Measurements from ENCODE around the gene PSTK. TPM values are rescaled to one million over a fixed set of nuclear protein-coding genes. Genes with fewer than 3 reads are reported as not detected.
A peak's percentile ranks its signal among the peaks of the same experiment; 100 is the strongest.

The PSTK gene
- total RNA-seq, 2 donors from 2014 or later, result 6.5 to 7.1 TPM

GRCh38 chr10:122968698-122969097, 11.5 kb upstream of the PSTK start:
- H3K4me3 Mint-ChIP-seq, result no peak overlapping the region
- no peak for DNase-seq
- no peak overlapping the region for H3K27ac Mint-ChIP-seq
- no peak for ATAC-seq (replicated peaks in 1 of 2)
- peaks cover 15% of the 10 kb centered on the region for H3K27me3 Mint-ChIP-seq (ENCODE audit: low read depth)
- peaks cover 9 to 17% of the 10 kb centered on the region in 2 donors for H3K9me3 Mint-ChIP-seq
- H3K36me3 Mint-ChIP-seq (ENCODE audit: insufficient read depth in 2 of 2), result peaks cover 9 to 11% of the 10 kb centered on the region in 2 donors
- H3K4me1 Mint-ChIP-seq (ENCODE audit: low read depth), result no peaks in the 10 kb centered on the region

DNA sequence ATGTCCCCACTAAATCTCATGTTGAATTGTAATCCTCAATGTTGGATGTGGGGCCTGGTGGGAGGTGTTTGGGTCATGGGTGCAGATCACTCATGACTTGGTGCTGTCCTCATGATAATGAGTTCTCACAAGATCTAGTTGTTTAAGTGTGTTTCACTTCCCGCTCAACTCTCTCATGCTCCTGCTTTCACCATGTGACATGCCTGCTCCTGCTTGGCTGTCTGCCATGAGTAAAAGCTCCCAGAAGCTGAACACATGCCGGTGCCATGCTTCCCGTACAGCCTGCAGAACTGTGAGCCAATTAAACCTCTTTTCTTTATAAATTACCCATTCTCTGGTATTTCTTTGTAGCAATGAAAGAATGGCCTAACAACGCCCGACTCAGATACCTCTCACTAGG, 6.2 kb upstream of the PSTK start:
- no peaks in the 10 kb centered on the region for H3K4me1 Mint-ChIP-seq (ENCODE audit: low read depth)
- H3K27me3 Mint-ChIP-seq (ENCODE audit: low read depth), result no peaks in the 10 kb centered on the region
- H3K9me3 Mint-ChIP-seq, result no peaks in the 10 kb centered on the region
- no peaks in the 10 kb centered on the region for H3K36me3 Mint-ChIP-seq (ENCODE audit: insufficient read depth in 2 of 2)
- DNase-seq, result no peak
- no peak overlapping the region for H3K27ac Mint-ChIP-seq
- no peak for ATAC-seq (replicated peaks in 1 of 2)
- no peak overlapping the region for H3K4me3 Mint-ChIP-seq

GRCh38 chr10:122974543-122975064, 5.6 kb upstream of the PSTK start:
- no peak for DNase-seq
- Mint-ChIP-seq H3K4me1 (ENCODE audit: low read depth) (peaks cover under 1% of the 10 kb centered on the region), H3K27ac (no peak overlapping the region), H3K9me3 (no peaks in the 10 kb centered on the region), H3K4me3 (no peak overlapping the region), H3K36me3 (ENCODE audit: insufficient read depth in 2 of 2) (no peaks in the 10 kb centered on the region), H3K27me3 (ENCODE audit: low read depth) (no peaks in the 10 kb centered on the region)
- ATAC-seq (replicated peaks in 1 of 2), result no peak

- H3K36me3 Mint-ChIP-seq (ENCODE audit: insufficient read depth in 2 of 2), result peaks cover 0 to 2% of the 10 kb centered on the region in 2 donors
- peak in 1 of 2 donors; percentile 3 for DNase-seq
- H3K4me1 Mint-ChIP-seq (ENCODE audit: low read depth), result peaks cover 24% of the 10 kb centered on the region
- peak overlapping the region; percentile 92 to 94 for H3K4me3 Mint-ChIP-seq
- no peaks in the 10 kb centered on the region for H3K27me3 Mint-ChIP-seq (ENCODE audit: low read depth)
- peak overlapping the region; percentile 31 for H3K27ac Mint-ChIP-seq
- no peak for ATAC-seq (replicated peaks in 1 of 2)
- no peaks in the 10 kb centered on the region for H3K9me3 Mint-ChIP-seq
Observed at GRCh38 chr10:122981066-122981464, 864 bp downstream of the PSTK start.

GRCh38 chr10:122983898-122984297, 3.7 kb downstream of the PSTK start:
- Mint-ChIP-seq H3K36me3 (ENCODE audit: insufficient read depth in 2 of 2) (peaks cover 0 to 2% of the 10 kb centered on the region in 2 donors), H3K4me1 (ENCODE audit: low read depth) (peaks cover 24% of the 10 kb centered on the region), H3K27me3 (ENCODE audit: low read depth) (no peaks in the 10 kb centered on the region), H3K27ac (no peak overlapping the region), H3K4me3 (no peak overlapping the region), H3K9me3 (no peaks in the 10 kb centered on the region)
- no peak for ATAC-seq (replicated peaks in 1 of 2)
- DNase-seq, result no peak

DNA sequence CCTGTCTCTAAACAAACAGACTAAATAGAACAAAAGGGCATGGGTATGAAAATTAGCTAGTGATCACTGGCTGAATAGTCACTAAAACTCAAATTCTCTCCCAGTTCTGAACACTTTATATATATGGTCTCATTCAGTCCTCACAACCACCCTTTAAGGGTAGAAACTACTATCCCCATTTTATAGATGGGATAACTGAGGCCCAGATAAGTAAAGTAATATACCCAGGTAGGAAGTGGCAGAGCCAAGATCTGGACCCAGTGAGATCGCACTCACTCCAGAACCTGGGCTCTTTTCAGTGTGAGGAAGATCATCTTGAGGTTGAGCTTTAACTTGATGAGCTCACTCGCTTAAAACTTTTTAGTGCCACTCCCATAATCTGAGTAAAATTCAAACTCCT, 4.5 kb downstream of the PSTK start:
- no peaks in the 10 kb centered on the region for H3K27me3 Mint-ChIP-seq (ENCODE audit: low read depth)
- H3K4me1 Mint-ChIP-seq (ENCODE audit: low read depth), result peaks cover 23% of the 10 kb centered on the region
- H3K36me3 Mint-ChIP-seq (ENCODE audit: insufficient read depth in 2 of 2), result peaks cover 0 to 2% of the 10 kb centered on the region in 2 donors
- no peak overlapping the region for H3K4me3 Mint-ChIP-seq
- H3K27ac Mint-ChIP-seq, result no peak overlapping the region
- no peak for ATAC-seq (replicated peaks in 1 of 2)
- no peak for DNase-seq
- no peaks in the 10 kb centered on the region for H3K9me3 Mint-ChIP-seq

GRCh38 chr10:122986335-122986734, 6.1 kb downstream of the PSTK start:
- no peaks in the 10 kb centered on the region for H3K9me3 Mint-ChIP-seq
- no peak overlapping the region for H3K27ac Mint-ChIP-seq
- ATAC-seq (replicated peaks in 1 of 2) (no peak), DNase-seq (no peak)
- H3K36me3 Mint-ChIP-seq (ENCODE audit: insufficient read depth in 2 of 2), result peaks cover 2 to 3% of the 10 kb centered on the region in 2 donors
- no peaks in the 10 kb centered on the region for H3K27me3 Mint-ChIP-seq (ENCODE audit: low read depth)
- H3K4me1 Mint-ChIP-seq (ENCODE audit: low read depth), result peaks cover 9% of the 10 kb centered on the region
- no peak overlapping the region for H3K4me3 Mint-ChIP-seq

GRCh38 chr10:122988501-122988900, 8.3 kb downstream of the PSTK start:
- Mint-ChIP-seq H3K27me3 (ENCODE audit: low read depth) (no peaks in the 10 kb centered on the region), H3K4me3 (no peak overlapping the region), H3K4me1 (ENCODE audit: low read depth) (no peaks in the 10 kb centered on the region), H3K36me3 (ENCODE audit: insufficient read depth in 2 of 2) (peaks cover 0 to 6% of the 10 kb centered on the region in 2 donors), H3K9me3 (no peaks in the 10 kb centered on the region), H3K27ac (no peak overlapping the region)
- no peak for ATAC-seq (replicated peaks in 1 of 2)
- no peak for DNase-seq

GRCh38 chr10:122990278-122990677, 10.1 kb downstream of the PSTK start:
- no peak for DNase-seq
- peaks cover 0 to 13% of the 10 kb centered on the region in 2 donors for H3K36me3 Mint-ChIP-seq (ENCODE audit: insufficient read depth in 2 of 2)
- no peak overlapping the region for H3K4me3 Mint-ChIP-seq
- no peaks in the 10 kb centered on the region for H3K27me3 Mint-ChIP-seq (ENCODE audit: low read depth)
- H3K27ac Mint-ChIP-seq, result no peak overlapping the region
- ATAC-seq (replicated peaks in 1 of 2), result no peak
- no peaks in the 10 kb centered on the region for H3K4me1 Mint-ChIP-seq (ENCODE audit: low read depth)
- no peaks in the 10 kb centered on the region for H3K9me3 Mint-ChIP-seq

GRCh38 chr10:122992031-122992585, 11.9 kb downstream of the PSTK start:
- ATAC-seq (replicated peaks in 1 of 2), result no peak
- DNase-seq, result no peak
- H3K9me3 Mint-ChIP-seq, result no peaks in the 10 kb centered on the region
- no peaks in the 10 kb centered on the region for H3K4me1 Mint-ChIP-seq (ENCODE audit: low read depth)
- H3K27me3 Mint-ChIP-seq (ENCODE audit: low read depth), result no peaks in the 10 kb centered on the region
- H3K4me3 Mint-ChIP-seq, result no peak overlapping the region
- H3K36me3 Mint-ChIP-seq (ENCODE audit: insufficient read depth in 2 of 2), result peaks cover 0 to 18% of the 10 kb centered on the region in 2 donors
- peak overlapping the region; percentile 33 for H3K27ac Mint-ChIP-seq

DNA sequence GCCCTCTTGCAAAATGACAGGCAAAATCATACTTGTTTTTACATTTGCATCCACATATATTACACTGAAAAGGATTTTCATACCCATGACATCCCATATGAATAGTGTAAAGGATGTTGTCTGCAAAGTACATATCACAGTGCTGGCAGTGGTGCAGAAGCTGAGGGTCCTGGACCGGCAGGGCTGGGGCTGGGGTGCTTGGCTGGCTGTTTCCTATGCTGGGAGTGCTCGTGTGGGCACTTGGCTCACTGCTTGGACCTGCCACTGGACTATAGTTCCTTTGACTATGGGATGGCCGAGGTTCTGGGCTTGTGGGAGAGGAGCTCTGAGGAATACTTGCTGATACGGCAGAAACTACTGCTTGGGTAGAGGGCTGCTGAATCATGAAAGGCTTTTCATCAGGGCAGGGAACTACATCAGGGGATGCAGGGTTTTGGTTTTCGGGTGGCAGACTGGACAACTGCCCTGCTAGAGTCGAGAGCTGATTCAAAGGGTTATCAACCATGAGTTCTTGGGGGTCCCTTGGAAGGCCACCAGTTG, 13.7 kb downstream of the PSTK start:
- H3K27ac Mint-ChIP-seq, result peak overlapping the region; percentile 27
- DNase-seq, result no peak
- peaks cover 0 to 19% of the 10 kb centered on the region in 2 donors for H3K36me3 Mint-ChIP-seq (ENCODE audit: insufficient read depth in 2 of 2)
- H3K4me1 Mint-ChIP-seq (ENCODE audit: low read depth), result no peaks in the 10 kb centered on the region
- H3K4me3 Mint-ChIP-seq, result no peak overlapping the region
- no peaks in the 10 kb centered on the region for H3K9me3 Mint-ChIP-seq
- ATAC-seq (replicated peaks in 1 of 2), result no peak
- H3K27me3 Mint-ChIP-seq (ENCODE audit: low read depth), result no peaks in the 10 kb centered on the region

- no peak overlapping the region for H3K4me3 Mint-ChIP-seq
- H3K27ac Mint-ChIP-seq, result no peak overlapping the region
- H3K4me1 Mint-ChIP-seq (ENCODE audit: low read depth), result peaks cover 8% of the 10 kb centered on the region
- no peaks in the 10 kb centered on the region for H3K9me3 Mint-ChIP-seq
- no peak for ATAC-seq (replicated peaks in 1 of 2)
- peaks cover 0 to 18% of the 10 kb centered on the region in 2 donors for H3K36me3 Mint-ChIP-seq (ENCODE audit: insufficient read depth in 2 of 2)
- H3K27me3 Mint-ChIP-seq (ENCODE audit: low read depth), result no peaks in the 10 kb centered on the region
- DNase-seq, result no peak
Observed at GRCh38 chr10:122995936-122996335, 15.7 kb downstream of the PSTK start.

GRCh38 chr10:122997864-122998263, 17.7 kb downstream of the PSTK start:
- ATAC-seq (replicated peaks in 1 of 2), result no peak
- Mint-ChIP-seq H3K9me3 (no peaks in the 10 kb centered on the region), H3K4me3 (no peak overlapping the region), H3K4me1 (ENCODE audit: low read depth) (peaks cover 21% of the 10 kb centered on the region), H3K27me3 (ENCODE audit: low read depth) (no peaks in the 10 kb centered on the region), H3K27ac (peak overlapping the region; percentile 71), H3K36me3 (ENCODE audit: insufficient read depth in 2 of 2) (peaks cover 3 to 21% of the 10 kb centered on the region in 2 donors)
- no peak for DNase-seq

Measured in activated T-cell treated with anti-CD3 and anti-CD28 coated beads, Interleukin-2, amount 50 U/mL, for 72 hours (primary cell).